Uterus (tissue), 4 donors: ENCODE results near the gene CATSPERE. TPM values are rescaled to one million over a fixed set of nuclear protein-coding genes. Genes with fewer than 3 reads are reported as not detected.

Experiments
- DNase-seq, 2 donors: peaks; one replicate each; pipeline ENCODE4 v3.0.0-alpha.2; 2019 to 2020
- H3K27ac ChIP-seq, 2 donors: fragments of 200-600 bp; sonication (generic); 1 replicate in 1 of 2; 2 replicates in 1 of 2; pipeline ENCODE4 v1.5.1; 2016 to 2018
- H3K27me3 ChIP-seq, 2 donors: fragments of 200-600 bp; sonication (generic); one replicate each; pipeline ENCODE4 v1.5.1; 2018 to 2019; ENCODE audit warnings: control low read depth in 1 of 2
- H3K36me3 ChIP-seq, 2 donors: fragments of 200-600 bp; sonication (generic); one replicate each; pipeline ENCODE4 v1.5.1; 2019; ENCODE audit warnings: control low read depth in 1 of 2
- H3K4me1 ChIP-seq, 2 donors: fragments of 200-600 bp; sonication (generic); one replicate each; pipeline ENCODE4 v1.5.1; 2018 to 2019; ENCODE audit warnings: control low read depth in 1 of 2
- H3K4me3 ChIP-seq, 2 donors: fragments of 200-600 bp; sonication (generic); 1 replicate in 1 of 2; 2 replicates in 1 of 2; pipeline ENCODE4 v1.5.1; 2018 to 2019; ENCODE audit warnings: mild to moderate bottlenecking in 1 of 2
- H3K9me3 ChIP-seq, 2 donors: fragments of 200-600 bp; sonication (generic); one replicate each; pipeline ENCODE4 v1.5.1; 2019; ENCODE audit warnings: control low read depth in 1 of 2
- CTCF ChIP-seq, 4 experiments: fragments of 200-600 bp in 2 of 4; fragments of 450-650 bp in 2 of 4; sonication (generic) in 2 of 4; IDR thresholded peaks; one replicate each; pipeline ENCODE4 v1.5.1; 2016 to 2019; ENCODE audit warnings: antibody characterized with exemption in 4 of 4, mild to moderate bottlenecking in 2 of 4, moderate library complexity in 1 of 4
- POLR2A ChIP-seq, 2 donors: fragments of 450-650 bp; IDR thresholded peaks; one replicate each; pipeline ENCODE4 v1.6.1; 2016; ENCODE audit warnings: antibody characterized with exemption in 2 of 2, mild to moderate bottlenecking in 1 of 2, moderate library complexity in 1 of 2
- intact Hi-C: fragments of 100-400 bp; cut with DNase I; formaldehyde crosslinking; loops from one replicate; pipeline ENCODE4 v1.15.1; 2023; ENCODE audit warnings: low total_unique reads
- total RNA-seq, 4 donors: library from RNA; depleted of rRNA in 3 of 4; stranded (reverse); fragments of >200 nt in 3 of 4; gene quantifications; one replicate each; pipeline versions ENCODE4 v1.1.0 to v1.2.4, GENCODE V29; 2014 to 2023
- donor health status: DM: yes; HTN: yes; CAD: no.

Gene CATSPERE
- total RNA-seq, 4 donors from 2014 or later: 2.7 to 16.8 (median 4.3) TPM

- H3K4me1 ChIP-seq: no peaks in the 10 kb centered on the region
- TF ChIP-seq CTCF (IDR thresholded peaks at IDR 0.05): no peak
- TF ChIP-seq POLR2A (IDR thresholded peaks at IDR 0.05): no peak
- DNase-seq: no peak
- H3K27ac ChIP-seq: no peak overlapping the region
- H3K27me3 ChIP-seq: no peaks in the 10 kb centered on the region
- no peaks in the 10 kb centered on the region for H3K36me3 ChIP-seq
- intact Hi-C loops: no loop called here
- no peaks in the 10 kb centered on the region for H3K9me3 ChIP-seq
- H3K4me3 ChIP-seq: no peak overlapping the region
These were observed 25.4 kb upstream of the CATSPERE start for GRCh38 chr1:244435562-244436205.

- no peaks in the 10 kb centered on the region for H3K27me3 ChIP-seq
- intact Hi-C loops: no loop called here
- no peaks in the 10 kb centered on the region for H3K4me1 ChIP-seq
- H3K27ac ChIP-seq: peak overlapping the region in 1 of 2 donors; percentile 8
- no peak for DNase-seq
- no peak for TF ChIP-seq POLR2A (IDR thresholded peaks at IDR 0.05)
- no peak for TF ChIP-seq CTCF (IDR thresholded peaks at IDR 0.05)
- H3K9me3 ChIP-seq: no peaks in the 10 kb centered on the region
- no peak overlapping the region for H3K4me3 ChIP-seq
- no peaks in the 10 kb centered on the region for H3K36me3 ChIP-seq
These were observed 24.6 kb upstream of the CATSPERE start for GRCh38 chr1:244436336-244437085.

- H3K4me3 ChIP-seq: no peak overlapping the region
- no peak for TF ChIP-seq CTCF (IDR thresholded peaks at IDR 0.05)
- TF ChIP-seq POLR2A (IDR thresholded peaks at IDR 0.05): no peak
- intact Hi-C loops: no loop called here
- no peaks in the 10 kb centered on the region for H3K27me3 ChIP-seq
- no peak for DNase-seq
- no peaks in the 10 kb centered on the region for H3K4me1 ChIP-seq
- no peaks in the 10 kb centered on the region for H3K9me3 ChIP-seq
- no peaks in the 10 kb centered on the region for H3K36me3 ChIP-seq
- H3K27ac ChIP-seq: peak overlapping the region in 1 of 2 donors; percentile 8
These were observed 24.0 kb upstream of the CATSPERE start for GRCh38 chr1:244437086-244437468.

GRCh38 chr1:244439391-244440032 is 21.6 kb upstream of the CATSPERE start:
- no peak for TF ChIP-seq POLR2A (IDR thresholded peaks at IDR 0.05)
- TF ChIP-seq CTCF (IDR thresholded peaks at IDR 0.05): no peak
- DNase-seq: no peak
- H3K27me3 ChIP-seq: no peaks in the 10 kb centered on the region
- no peak overlapping the region for H3K27ac ChIP-seq
- intact Hi-C loops: no loop called here
- H3K4me3 ChIP-seq: no peak overlapping the region
- H3K9me3 ChIP-seq: no peaks in the 10 kb centered on the region
- H3K4me1 ChIP-seq: peaks cover 0 to under 1% of the 10 kb centered on the region in 2 donors
- no peaks in the 10 kb centered on the region for H3K36me3 ChIP-seq

GRCh38 chr1:244442850-244443249 is 18.2 kb upstream of the CATSPERE start:
- Histone ChIP-seq H3K27me3 (no peaks in the 10 kb centered on the region), H3K9me3 (no peaks in the 10 kb centered on the region), H3K36me3 (no peaks in the 10 kb centered on the region), H3K27ac (no peak overlapping the region), H3K4me1 (peaks cover 0 to 3% of the 10 kb centered on the region in 2 donors), H3K4me3 (no peak overlapping the region)
- no peak for TF ChIP-seq POLR2A (IDR thresholded peaks at IDR 0.05)
- no peak for TF ChIP-seq CTCF (IDR thresholded peaks at IDR 0.05)
- intact Hi-C loops: no loop called here
- no peak for DNase-seq
